ENCODE measurements around the gene CDC42EP4.

DNA sequence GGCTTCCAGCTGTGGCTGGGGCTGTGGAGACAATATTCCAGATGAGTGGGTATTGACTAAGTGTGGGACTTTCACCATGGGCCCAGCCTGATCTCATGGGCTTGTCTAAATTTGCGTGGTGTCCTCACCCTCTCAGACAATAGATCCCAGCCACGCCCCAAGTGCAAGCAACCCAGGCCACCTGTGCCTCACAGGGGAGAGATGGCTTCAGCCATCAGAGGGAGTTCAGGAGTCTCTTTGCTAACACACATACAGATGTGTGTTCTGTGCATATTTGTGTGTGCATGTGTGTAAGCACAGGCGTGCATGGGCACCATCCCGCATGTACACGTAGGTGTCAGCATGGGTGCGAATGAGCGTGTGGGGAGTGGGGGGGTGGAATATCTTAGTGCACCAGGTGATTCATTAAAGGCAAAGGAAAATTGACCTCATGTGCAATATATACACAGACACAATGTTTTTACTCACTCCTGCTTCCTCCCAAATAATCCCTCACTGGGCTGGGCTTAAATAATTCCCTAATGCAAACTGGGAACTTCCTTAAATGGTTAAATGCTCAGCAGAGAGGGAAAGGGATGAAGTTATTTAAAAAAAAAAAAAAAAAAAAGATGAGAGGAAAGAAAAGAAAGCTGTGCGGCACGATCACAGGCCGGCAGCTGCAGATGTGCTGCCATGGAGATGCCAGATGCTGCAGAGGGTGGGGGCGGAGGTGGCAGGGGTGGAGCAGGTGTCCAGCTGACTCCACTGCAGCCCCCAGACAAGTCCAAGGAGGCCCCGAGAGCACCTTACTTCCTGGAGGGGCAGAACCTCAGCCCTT is 24.0 kb upstream of the CDC42EP4 start:
- TF ChIP-seq CTCF (conservative IDR thresholded peaks at IDR 0.05; ENCODE audit: low read depth, low read length) (no peak), EZH2 (IDR thresholded peaks at IDR 0.05; ENCODE audit: low read length, unreplicated experiment) (no peak), EZH2phosphoT487 (IDR thresholded peaks at IDR 0.05; ENCODE audit: borderline replicate concordance, low read length) (no peak)

All from PC-3 (cell line).